GM23248 (cell line): Measurements from ENCODE around the gene CENPU.

Experiments used
- EZH2 ChIP-seq: fragments of 200-600 bp; sonication (generic); IDR thresholded peaks from 2 replicates; pipeline ENCODE4 v1.6.1; 2018; ENCODE audit warnings: antibody characterized with exemption, mild to moderate bottlenecking; ENCODE audit not compliant: insufficient read depth, poor library complexity, severe bottlenecking
- EZH2phosphoT487 ChIP-seq: fragments of 200-600 bp; sonication (generic); IDR thresholded peaks from 2 replicates; pipeline ENCODE4 v1.6.1; 2018; ENCODE audit warnings: antibody characterized with exemption, moderate library complexity, mild to moderate bottlenecking, low read depth; ENCODE audit not compliant: insufficient read depth

- TF ChIP-seq EZH2, result no peak
- no peak for TF ChIP-seq EZH2phosphoT487
These were observed 65.8 kb downstream of the CENPU start for GRCh38 chr4:184668096-184668495.
